CD4-positive, alpha-beta T cell treated with Interleukin-2 at 100 ng/mL for 4 hours (primary cell): ENCODE measurements around the gene DMRTC2.
"Not testable (repeated sequence)": the region's sequence is repeated elsewhere in the genome, so short reads cannot be mapped to it uniquely, and the experiment has no call there.

Experiments
- DNase-seq: peaks from one replicate; pipeline ENCODE4 v3.0.0-alpha.2; 2020; ENCODE audit warnings: low spot score

Gene DMRTC2

DNA sequence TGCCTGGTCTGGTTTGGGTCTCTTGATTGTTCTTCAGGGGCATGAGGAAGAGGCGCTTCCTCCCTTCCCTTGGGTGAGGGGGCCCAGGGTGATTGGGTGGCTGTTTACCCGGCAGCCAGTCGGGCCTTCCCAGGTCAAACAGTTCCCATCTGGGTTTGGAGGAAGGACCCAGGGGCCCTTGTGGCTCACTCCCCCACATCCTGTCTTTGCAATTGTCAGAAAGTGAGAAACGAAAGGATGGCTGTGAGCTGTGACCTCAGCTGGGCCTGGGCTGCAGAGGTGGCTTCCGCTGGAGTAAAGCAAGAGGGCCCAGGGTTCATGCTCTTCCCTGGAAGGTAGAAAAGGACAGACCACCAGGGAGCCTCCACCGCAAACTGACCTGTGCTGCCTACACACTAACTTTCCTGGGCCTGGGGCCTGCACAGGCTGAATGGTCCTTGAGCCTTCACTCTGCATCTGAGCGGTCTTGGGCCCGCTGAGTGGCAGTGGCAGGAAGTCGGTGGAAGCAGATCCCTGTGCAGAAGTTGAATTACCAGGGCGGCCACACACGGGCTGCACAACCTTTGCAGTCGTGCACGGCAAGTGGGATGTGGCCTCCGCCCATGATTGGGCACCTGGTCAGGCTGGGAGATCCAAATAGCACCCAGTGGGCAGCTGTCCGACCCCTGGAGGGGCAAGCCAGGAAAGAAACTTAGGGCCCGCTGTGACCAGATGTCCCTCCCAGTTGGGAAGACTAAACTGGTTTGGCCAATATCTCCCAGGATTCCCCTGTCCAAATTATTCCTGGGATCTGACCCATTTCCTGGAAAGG lies 26.9 kb downstream of the DMRTC2 start:
- DNase-seq = peak; percentile 63

DNA sequence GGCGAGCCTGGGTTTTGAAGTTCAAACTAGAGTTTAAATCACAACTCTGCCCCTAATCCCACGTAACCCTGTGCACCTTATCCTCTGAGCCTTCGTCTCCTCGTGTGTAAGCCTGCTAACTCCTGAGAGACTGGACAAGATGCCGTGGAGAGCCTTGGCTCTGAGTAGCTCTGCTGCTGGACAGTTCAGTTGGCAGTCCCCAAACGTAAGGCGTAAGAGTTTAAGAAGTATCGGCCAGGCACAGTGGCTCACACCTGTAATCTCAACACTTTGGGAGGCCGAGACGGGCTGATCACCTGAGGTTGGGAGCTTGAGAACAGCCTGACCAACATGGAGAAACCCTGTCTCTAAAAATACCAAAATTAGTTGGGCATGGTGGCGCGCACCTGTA lies 27.5 kb downstream of the DMRTC2 start:
- DNase-seq = no peak

DNA sequence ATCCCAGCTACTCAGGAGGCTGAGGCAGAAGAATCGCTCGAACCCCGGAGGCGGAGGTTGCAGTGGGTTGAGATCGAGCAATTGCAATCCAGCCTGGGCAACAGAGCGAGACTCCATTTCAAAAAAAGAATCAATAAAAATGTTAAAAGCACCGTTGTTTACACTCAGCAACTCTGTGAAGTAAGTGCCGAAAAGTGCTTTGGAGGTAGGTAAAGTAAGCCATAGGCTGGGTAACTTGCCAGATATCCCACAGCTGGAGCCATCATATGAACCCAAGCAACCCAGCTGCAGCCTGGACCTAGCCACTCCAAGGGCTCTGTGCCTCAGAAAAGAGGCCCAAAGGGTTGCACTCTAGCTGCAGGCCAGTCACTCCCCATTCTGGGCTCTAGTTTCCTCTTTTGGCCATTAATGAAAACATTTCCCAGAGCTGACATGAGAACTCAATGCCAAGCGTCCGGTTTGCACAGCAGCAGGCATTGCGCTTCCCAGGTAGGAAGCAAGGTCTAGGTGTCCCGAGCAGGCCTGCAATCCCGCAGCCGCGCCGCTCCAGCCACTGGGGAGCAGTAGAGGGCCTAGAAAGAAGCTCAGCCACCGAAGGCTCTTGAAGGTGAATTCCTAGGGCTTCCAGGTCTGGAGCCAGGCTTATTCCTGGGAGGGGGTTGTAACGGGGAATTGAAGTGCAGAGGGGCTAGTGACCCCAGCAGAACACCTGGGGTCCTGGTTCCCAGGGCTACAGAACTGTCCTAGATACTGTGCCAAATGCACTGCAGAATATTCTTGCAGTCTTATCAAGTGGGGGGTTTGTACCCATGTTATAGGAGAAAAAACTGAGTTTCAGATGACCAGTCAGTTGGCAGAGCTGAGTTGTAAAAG lies 28.2 kb downstream of the DMRTC2 start:
- peak; percentile 71 for DNase-seq

- DNase-seq = not testable (repeated sequence)
These were observed 31.1 kb downstream of the DMRTC2 start for GRCh38 chr19:41875973-41876372.

GRCh38 chr19:41876847-41877832 lies 32.3 kb downstream of the DMRTC2 start, which contains the start of gene CD79A:
Gene CD79A, plus strand, starts transcription at chr19:41877279. Its CDS starts 26 bp downstream, at chr19:41877305.
- DNase-seq = no peak

DNA sequence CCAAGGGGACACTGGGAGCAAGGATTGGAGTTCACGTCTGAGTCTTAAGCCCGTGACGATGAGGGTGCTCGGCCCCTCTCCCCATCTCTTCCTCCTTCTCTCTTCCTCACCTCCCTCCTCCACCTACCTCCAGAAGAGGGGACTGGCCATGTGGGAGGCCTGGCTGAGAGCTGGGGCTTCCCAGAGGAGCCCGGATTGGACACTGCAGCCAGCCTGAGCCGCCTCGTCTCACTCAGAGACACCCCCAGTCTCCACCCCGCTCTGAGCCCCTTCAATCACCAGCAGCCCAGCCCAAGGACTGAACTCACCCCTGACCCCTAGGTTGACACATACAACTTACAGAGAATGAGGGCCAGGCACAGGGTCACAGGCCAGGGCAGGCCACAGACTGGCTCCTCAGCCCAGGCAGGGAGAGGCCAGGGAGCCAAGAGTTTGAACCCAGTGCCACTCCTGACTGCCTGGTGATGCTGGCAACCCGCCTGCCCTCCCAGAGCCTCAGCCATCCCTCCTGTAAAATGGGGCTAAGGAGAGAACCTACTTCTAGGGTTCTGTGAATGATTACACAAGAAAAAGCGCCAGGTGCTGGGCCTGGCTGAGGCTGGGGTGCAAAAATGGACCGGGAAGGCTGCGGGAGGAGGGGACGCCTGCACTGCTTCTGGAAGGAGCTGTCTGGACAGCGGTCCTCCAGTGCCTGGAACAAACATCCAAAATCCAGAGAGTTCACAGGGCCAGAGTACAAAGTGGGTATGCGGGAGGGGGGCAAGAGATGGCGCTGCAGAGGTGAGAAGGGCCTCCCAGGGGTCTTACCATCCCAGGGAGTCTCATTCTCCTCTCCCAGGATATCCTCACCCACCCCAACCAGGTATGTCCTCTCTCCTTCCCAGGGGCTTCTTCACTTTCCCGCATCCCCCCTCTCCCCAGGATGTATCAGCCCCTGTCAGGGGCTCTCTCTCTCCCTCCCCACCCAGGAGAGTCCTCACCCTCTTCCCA lies 33.4 kb downstream of the DMRTC2 start:
- DNase-seq = no peak

- DNase-seq = no peak
These were observed 34.2 kb downstream of the DMRTC2 start for GRCh38 chr19:41879080-41879479.

DNA sequence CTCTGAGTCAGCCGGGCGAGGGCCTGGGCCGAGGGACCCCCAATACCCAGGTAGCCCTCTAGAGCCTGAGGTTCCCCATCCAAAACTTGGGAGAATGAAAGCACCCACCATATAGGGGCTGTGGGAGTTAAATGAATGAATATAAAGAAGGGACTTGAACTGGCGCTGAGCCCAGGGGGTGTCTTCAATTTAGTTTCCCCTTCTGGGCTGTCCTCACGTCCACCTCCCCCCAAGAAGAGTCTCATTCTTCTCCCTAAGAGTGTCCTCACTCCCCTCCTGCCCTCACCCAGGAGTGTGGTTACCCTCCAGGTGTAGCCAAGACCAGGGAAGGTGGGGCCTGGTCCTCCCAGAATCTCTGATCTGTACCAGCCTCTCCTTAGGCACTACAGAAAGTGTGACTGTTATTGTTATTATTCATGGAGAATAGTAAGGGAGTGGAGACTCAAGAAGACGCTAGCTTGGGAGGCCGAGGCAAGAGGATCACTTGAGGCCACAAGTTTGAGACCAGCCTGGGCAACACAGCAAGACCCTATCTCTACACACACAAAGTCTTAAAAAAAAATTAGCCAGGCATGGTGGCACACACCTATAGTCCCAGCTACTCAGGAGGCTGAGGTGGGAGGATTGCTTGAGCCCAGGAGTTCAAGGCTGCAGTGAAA lies 35.0 kb downstream of the DMRTC2 start:
- DNase-seq = no peak

- DNase-seq = no peak
These were observed 35.5 kb downstream of the DMRTC2 start for GRCh38 chr19:41880329-41880708.

DNA sequence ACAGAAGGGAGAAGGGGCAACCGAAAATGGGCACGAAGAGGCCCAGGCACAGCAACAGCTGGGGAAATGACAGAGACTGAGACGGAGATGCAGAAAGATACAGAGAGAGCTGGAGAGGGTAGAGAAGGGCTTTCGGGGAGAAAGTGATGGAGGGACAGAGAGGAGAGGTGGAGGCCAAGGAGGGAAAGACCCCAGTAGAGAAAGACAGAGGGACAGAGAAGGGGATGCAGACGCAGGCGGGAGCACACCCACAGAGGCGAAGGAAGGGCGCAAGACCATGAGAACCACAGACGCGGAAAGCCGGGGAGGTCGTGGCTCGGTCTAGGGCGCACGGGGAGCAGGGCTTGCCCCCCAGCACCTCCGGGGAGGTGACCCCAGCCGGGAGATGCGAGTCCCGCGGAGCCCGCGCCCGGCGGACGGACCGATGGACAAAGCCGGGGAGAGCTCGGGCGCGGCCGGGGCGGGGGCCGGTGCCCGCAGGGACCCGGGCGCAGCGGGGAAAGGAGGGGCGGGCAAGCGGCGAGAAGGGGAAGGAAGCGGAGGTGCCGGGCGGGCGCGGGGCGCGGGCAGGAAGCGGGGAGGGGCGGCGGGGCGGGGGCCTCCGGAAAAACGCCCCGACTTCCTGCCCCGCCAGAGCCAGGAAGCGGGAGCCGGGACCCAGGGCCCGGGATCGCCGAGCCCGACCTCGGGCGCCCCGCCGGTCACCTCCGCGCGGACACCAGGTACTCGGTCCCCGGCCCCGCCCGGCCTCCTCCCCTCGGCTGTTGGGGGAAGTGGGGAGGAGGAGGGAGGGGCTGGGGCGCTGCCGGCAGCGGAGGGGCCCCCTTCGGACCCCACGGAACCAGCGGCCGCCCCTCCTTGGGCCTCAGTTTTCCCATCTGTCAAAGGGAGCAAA lies 38.0 kb downstream of the DMRTC2 start, which contains the start of gene ARHGEF1:
TSS of gene ARHGEF1 (plus strand) at position 617 of the 895 bp plus-strand sequence. CDS start 4,899 bp downstream, outside the sequence.
- peak; percentile 61 for DNase-seq

- no peak for DNase-seq
These were observed 38.6 kb downstream of the DMRTC2 start for GRCh38 chr19:41883463-41883820.

GRCh38 chr19:41883821-41884733 lies 39.2 kb downstream of the DMRTC2 start:
- DNase-seq = peak; percentile 95

DNA sequence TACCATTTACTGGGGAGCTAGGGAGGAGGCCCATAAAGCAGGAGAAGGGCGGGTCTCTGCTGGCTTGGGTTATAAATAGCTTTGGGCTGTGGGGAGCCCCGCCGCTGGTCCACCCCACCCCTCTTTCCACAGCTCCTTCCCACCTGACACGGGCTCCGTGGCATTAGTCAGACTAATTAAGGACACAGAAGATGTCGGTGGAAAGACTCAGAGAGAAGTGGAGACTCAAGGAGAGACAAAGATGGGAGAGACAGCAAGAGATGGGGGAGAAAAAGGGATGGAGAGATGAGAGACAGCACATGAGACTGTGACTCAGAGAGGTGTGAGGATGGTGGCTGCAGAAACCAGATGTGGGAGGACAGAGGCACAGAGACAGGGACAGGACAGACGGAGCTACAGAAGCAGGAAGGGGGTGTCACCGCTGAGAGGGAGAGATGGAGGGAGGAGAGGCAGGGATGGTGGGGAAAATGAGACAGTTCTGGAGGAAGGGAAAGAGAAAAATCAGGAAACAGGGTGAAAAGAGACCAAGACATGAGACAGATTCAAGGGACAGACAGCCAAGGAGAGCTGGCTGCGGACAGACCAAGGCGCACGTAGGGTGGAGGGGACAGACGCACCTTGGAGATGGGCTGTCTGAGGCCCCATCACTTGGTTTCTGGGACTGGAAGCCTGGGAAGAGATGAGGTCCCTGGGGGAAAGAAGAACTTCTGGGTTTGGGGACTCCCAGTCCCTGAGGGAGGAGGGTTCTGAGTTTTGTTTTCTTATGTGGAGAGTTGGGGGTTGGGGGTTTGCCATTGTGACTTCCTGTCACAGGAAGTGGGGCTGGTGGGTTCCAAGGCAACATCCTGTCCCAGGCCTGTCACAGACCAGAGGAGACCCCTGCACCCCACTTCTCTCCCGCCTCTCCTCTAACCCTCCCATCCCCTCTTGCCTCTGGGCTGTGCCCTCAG lies 42.2 kb downstream of the DMRTC2 start:
- DNase-seq = peak; percentile 76

DNA sequence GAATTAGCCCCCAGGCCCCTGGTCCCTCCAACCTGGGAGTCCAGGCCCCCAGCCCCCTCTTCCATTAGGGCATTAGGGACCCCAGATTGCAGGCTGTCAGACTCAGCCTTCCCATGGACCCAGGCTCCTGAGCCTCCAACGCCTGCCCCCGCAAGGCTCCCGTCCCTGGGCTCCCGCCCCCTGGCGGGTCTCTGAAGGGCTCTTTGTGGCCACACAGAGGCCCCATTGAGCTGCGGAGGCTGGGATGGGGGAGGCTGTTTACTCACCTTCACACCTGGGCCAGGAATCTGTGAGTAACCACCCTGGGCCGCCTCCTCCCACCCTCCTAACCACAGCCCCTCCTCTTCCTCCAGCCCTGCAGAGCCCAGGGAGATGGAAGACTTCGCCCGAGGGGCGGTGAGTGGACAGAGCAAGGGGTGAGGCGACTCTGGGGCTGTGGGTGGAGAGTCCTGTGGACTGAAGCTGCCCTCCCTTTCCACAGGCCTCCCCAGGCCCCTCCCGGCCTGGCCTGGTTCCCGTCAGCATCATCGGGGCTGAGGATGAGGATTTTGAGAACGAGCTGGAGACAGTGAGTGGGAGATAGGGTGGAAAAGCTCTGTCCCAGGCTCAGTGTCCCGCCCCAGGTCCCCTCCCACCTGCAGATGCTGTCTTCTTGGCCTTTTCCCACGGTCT lies 43.0 kb downstream of the DMRTC2 start:
- DNase-seq = peak; percentile 90

- no peak for DNase-seq
These were observed 44.1 kb downstream of the DMRTC2 start for GRCh38 chr19:41888926-41889325.

DNA sequence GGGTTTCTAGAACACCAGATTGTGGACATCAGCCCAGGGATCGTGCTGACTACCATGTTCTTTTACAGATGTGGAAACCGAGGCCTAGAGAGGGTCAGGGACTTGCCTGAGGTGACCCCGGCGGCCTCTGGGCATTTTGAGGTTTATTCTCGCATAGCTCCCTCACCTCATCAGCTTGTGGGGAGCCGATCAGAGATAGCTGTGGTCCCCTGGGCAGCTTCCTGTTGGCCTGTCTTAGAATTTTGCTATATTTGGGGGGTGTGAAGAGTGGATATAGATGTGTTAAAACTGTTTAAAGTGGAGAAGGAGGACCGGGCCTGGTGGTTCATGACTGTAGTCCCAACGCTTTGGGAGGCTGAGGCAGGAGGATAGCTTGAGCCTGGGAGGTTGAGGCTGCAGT lies 45.1 kb downstream of the DMRTC2 start:
- no peak for DNase-seq
